GM21423 (cell line): ENCODE results near the gene TCTA.
A peak's percentile ranks its signal among the peaks of the same experiment; 100 is the strongest.
"Not testable (repeated sequence)": the region's sequence is repeated elsewhere in the genome, so short reads cannot be mapped to it uniquely, and the experiment has no call there.

Experiments
- ATAC-seq: cut with Tn5 transposase; IDR thresholded peaks from one replicate; pipeline ENCODE4 v1.9.1; 2021; ENCODE audit warnings: mild to moderate bottlenecking, moderate library complexity; ENCODE audit not compliant: unreplicated experiment

Gene TCTA

GRCh38 chr3:49411968-49412631 lies at the start of gene TCTA, which contains the start of gene RHOA:
TSS of gene TCTA (plus strand) at chr3:49412423. CDS start at chr3:49412427, 4 bp downstream.
TSS of gene RHOA (minus strand) at chr3:49411976. CDS start at chr3:49375589, 36,387 bp downstream.
- ATAC-seq, result peak; percentile 76

GRCh38 chr3:49362561-49362960 lies 49.7 kb upstream of the TCTA start:
- ATAC-seq, result no peak

- ATAC-seq, result no peak
Observed at GRCh38 chr3:49370585-49371290, 41.5 kb upstream of the TCTA start.

GRCh38 chr3:49371946-49372345 lies 40.3 kb upstream of the TCTA start:
- no peak for ATAC-seq

- no peak for ATAC-seq
Observed at GRCh38 chr3:49377483-49377882, 34.7 kb upstream of the TCTA start.

- ATAC-seq, result no peak
Observed at GRCh38 chr3:49378249-49378895, 33.9 kb upstream of the TCTA start.

- no peak for ATAC-seq
Observed at GRCh38 chr3:49383387-49383786, 28.8 kb upstream of the TCTA start.

GRCh38 chr3:49385617-49386016 lies 26.6 kb upstream of the TCTA start:
- ATAC-seq, result no peak

GRCh38 chr3:49386056-49386756 lies 26.0 kb upstream of the TCTA start:
- no peak for ATAC-seq

GRCh38 chr3:49387721-49388120 lies 24.5 kb upstream of the TCTA start:
- no peak for ATAC-seq

- no peak for ATAC-seq
Observed at GRCh38 chr3:49388289-49388820, 23.9 kb upstream of the TCTA start.

GRCh38 chr3:49389297-49389696 lies 22.9 kb upstream of the TCTA start:
- no peak for ATAC-seq

- ATAC-seq, result not testable (repeated sequence)
Observed at GRCh38 chr3:49391310-49391709, 20.9 kb upstream of the TCTA start.

GRCh38 chr3:49397470-49397869 lies 14.8 kb upstream of the TCTA start:
- no peak for ATAC-seq

- ATAC-seq, result no peak
Observed at GRCh38 chr3:49399461-49399860, 12.8 kb upstream of the TCTA start.

- ATAC-seq, result no peak
Observed at GRCh38 chr3:49401766-49402165, 10.5 kb upstream of the TCTA start.

- ATAC-seq, result no peak
Observed at GRCh38 chr3:49403891-49404290, 8.3 kb upstream of the TCTA start.

- not testable (repeated sequence) for ATAC-seq
Observed at GRCh38 chr3:49405570-49405969, 6.7 kb upstream of the TCTA start.

- ATAC-seq, result no peak
Observed at GRCh38 chr3:49406571-49407565, 5.4 kb upstream of the TCTA start.
